ENCODE results near the gene MOV10L1.

GRCh38 chr22:50080077-50080465 is 9.7 kb upstream of the MOV10L1 start:
- no peak for TF ChIP-seq CTCF (IDR thresholded peaks at IDR 0.05; ENCODE audit: low read length)
- no peak for TF ChIP-seq EZH2phosphoT487 (IDR thresholded peaks at IDR 0.05; ENCODE audit: low read length)

All from MM.1S (cell line).